Astrocyte (in vitro differentiated cells and primary cell): ENCODE results near the gene DNASE2B.

Source experiments
- EZH2 ChIP-seq: IDR thresholded peaks from 2 replicates; pipeline ENCODE4 v1.6.1; 2012; ENCODE audit warnings: mild to moderate bottlenecking, low read length, inconsistent platforms; ENCODE audit not compliant: insufficient read depth
- TF ChIP-seq, protein P1 (sequence below): IDR thresholded peaks from 2 replicates; pipeline ENCODE4 v1.5.1; 2011; ENCODE audit warnings: low read depth, mild to moderate bottlenecking, inconsistent platforms, low read length, moderate library complexity; ENCODE audit not compliant: insufficient read depth

DNA sequence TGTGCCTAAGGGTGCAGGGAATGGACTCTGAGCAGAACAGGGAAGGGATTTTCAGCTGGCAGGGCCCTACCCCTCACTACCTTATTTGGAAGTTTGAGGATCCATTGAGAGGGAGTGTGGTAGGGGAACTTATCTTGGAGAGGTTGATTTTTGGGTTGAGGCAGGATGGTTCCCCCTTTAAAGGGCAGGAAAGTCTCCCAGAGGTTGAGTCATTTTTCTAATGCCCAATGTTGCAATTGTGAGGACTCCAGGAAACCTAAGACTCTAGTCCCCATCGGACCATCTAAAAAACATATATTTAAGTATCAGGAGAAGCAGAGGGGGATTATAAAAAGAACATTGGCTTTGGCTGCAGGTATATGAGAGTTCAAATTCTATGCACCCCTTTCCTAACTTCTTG, 49.5 kb upstream of the DNASE2B start:
- TF ChIP-seq, protein P1, sequence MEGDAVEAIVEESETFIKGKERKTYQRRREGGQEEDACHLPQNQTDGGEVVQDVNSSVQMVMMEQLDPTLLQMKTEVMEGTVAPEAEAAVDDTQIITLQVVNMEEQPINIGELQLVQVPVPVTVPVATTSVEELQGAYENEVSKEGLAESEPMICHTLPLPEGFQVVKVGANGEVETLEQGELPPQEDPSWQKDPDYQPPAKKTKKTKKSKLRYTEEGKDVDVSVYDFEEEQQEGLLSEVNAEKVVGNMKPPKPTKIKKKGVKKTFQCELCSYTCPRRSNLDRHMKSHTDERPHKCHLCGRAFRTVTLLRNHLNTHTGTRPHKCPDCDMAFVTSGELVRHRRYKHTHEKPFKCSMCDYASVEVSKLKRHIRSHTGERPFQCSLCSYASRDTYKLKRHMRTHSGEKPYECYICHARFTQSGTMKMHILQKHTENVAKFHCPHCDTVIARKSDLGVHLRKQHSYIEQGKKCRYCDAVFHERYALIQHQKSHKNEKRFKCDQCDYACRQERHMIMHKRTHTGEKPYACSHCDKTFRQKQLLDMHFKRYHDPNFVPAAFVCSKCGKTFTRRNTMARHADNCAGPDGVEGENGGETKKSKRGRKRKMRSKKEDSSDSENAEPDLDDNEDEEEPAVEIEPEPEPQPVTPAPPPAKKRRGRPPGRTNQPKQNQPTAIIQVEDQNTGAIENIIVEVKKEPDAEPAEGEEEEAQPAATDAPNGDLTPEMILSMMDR, result no peak
- no peak for TF ChIP-seq EZH2
